WTC11 (cell line): ENCODE data around the gene DENND4A. TPM values are rescaled to one million over a fixed set of nuclear protein-coding genes. Genes with fewer than 3 reads are reported as not detected.

ENCODE experiments used
- ATAC-seq: fragments of 200-7000 bp; cut with Tn5 transposase; 2 replicates; pipeline ENCODE4 v1.10.0; 2021; ENCODE audit warnings: mild to moderate bottlenecking, moderate library complexity
- CTCF ChIA-PET: fragments of 300-600 bp; sonication (Branson Sonifier 250); formaldehyde crosslinking; loops from one replicate; lab custom pipeline; 2021; ENCODE audit warnings: antibody characterized with exemption; lab: Charles Lee
- POLR2A ChIA-PET: fragments of 350-600 bp; sonication (Branson Sonifier 250); formaldehyde crosslinking; loops from one replicate; lab custom pipeline; 2021; ENCODE audit warnings: antibody characterized with exemption; lab: Charles Lee
- DNase-seq: peaks from one replicate; pipeline ENCODE4 v3.0.0; 2021; ENCODE audit warnings: low spot score
- H3K27ac Mint-ChIP-seq: 2 replicates; pipeline ENCODE4 v1.8.0; 2021; ENCODE audit warnings: mixed read lengths
- H3K27me3 Mint-ChIP-seq: 2 replicates; pipeline ENCODE4 v1.8.0; 2021; ENCODE audit warnings: low read depth, mild to moderate bottlenecking, moderate library complexity, mixed read lengths
- H3K36me3 Mint-ChIP-seq: 2 replicates; pipeline ENCODE4 v1.8.0; 2021; ENCODE audit warnings: mixed read lengths
- H3K4me1 Mint-ChIP-seq: 2 replicates; pipeline ENCODE4 v1.8.0; 2022; ENCODE audit warnings: mixed read lengths
- H3K4me3 Mint-ChIP-seq: 2 replicates; pipeline ENCODE4 v1.8.0; 2021; ENCODE audit warnings: mild to moderate bottlenecking, moderate library complexity, mixed read lengths
- H3K9me3 Mint-ChIP-seq: 2 replicates; pipeline ENCODE4 v1.8.0; 2021; ENCODE audit warnings: mixed read lengths
- CDX4 ChIP-seq: fragments of 250-450 bp; sonication (Bioruptor Pico); IDR thresholded peaks from 2 replicates; pipeline ENCODE4 v1.9.0; 2021; ENCODE audit warnings: moderate library complexity, mild to moderate bottlenecking, inconsistent platforms, borderline replicate concordance
- EMX1 ChIP-seq: fragments of 250-450 bp; sonication (Bioruptor Pico); IDR thresholded peaks from 2 replicates; pipeline ENCODE4 v1.8.0; 2021; ENCODE audit warnings: mild to moderate bottlenecking
- ESRRA ChIP-seq: sonication (generic); formaldehyde crosslinking; IDR thresholded peaks from 2 replicates; pipeline ENCODE4 v1.8.1; 2022; ENCODE audit warnings: mild to moderate bottlenecking, missing genetic modification reagents, borderline replicate concordance
- ETV6 ChIP-seq: sonication (generic); formaldehyde crosslinking; IDR thresholded peaks from 2 replicates; pipeline ENCODE4 v1.8.1; 2022; ENCODE audit warnings: mild to moderate bottlenecking, missing genetic modification reagents
- FOXP1 ChIP-seq: sonication (generic); formaldehyde crosslinking; IDR thresholded peaks from 2 replicates; pipeline ENCODE4 v1.8.0; 2022; ENCODE audit warnings: missing genetic modification reagents, mild to moderate bottlenecking, moderate library complexity, borderline replicate concordance
- HMGA2 ChIP-seq: fragments of 250-450 bp; sonication (Bioruptor Pico); IDR thresholded peaks from 2 replicates; pipeline ENCODE4 v1.4.0; 2021; ENCODE audit warnings: mild to moderate bottlenecking, moderate library complexity
- JAZF1 ChIP-seq: fragments of 250-450 bp; sonication (Bioruptor Pico); IDR thresholded peaks from 2 replicates; pipeline ENCODE4 v1.9.0; 2021; ENCODE audit warnings: moderate library complexity, mild to moderate bottlenecking, inconsistent platforms
- KAT7 ChIP-seq: sonication (generic); formaldehyde crosslinking; IDR thresholded peaks from 2 replicates; pipeline ENCODE4 v1.8.1; 2023; ENCODE audit warnings: missing genetic modification reagents, mild to moderate bottlenecking, borderline replicate concordance
- NFATC4 ChIP-seq: fragments of 250-450 bp; sonication (Bioruptor Pico); IDR thresholded peaks from 2 replicates; pipeline ENCODE4 v1.9.0; 2021; ENCODE audit warnings: mild to moderate bottlenecking
- NFE2L1 ChIP-seq: sonication (generic); formaldehyde crosslinking; IDR thresholded peaks from 2 replicates; pipeline ENCODE4 v1.8.1; 2023; ENCODE audit warnings: missing genetic modification reagents
- OVOL2 ChIP-seq: fragments of 250-450 bp; sonication (Bioruptor Pico); IDR thresholded peaks from 2 replicates; pipeline ENCODE4 v1.9.0; 2021; ENCODE audit warnings: mild to moderate bottlenecking, borderline replicate concordance
- TCF7 ChIP-seq: sonication (generic); formaldehyde crosslinking; IDR thresholded peaks from 2 replicates; pipeline ENCODE4 v1.8.0; 2022; ENCODE audit warnings: mild to moderate bottlenecking, low read depth, missing genetic modification reagents, moderate library complexity
- TEAD1 ChIP-seq: sonication (generic); formaldehyde crosslinking; IDR thresholded peaks from 2 replicates; pipeline ENCODE4 v1.8.0; 2022; ENCODE audit warnings: mild to moderate bottlenecking, missing genetic modification reagents
- ZNF219 ChIP-seq: sonication (generic); formaldehyde crosslinking; IDR thresholded peaks from 2 replicates; pipeline ENCODE4 v1.8.0; 2023; ENCODE audit warnings: missing genetic modification reagents, mild to moderate bottlenecking, borderline replicate concordance
- ZNF423 ChIP-seq: fragments of 250-450 bp; sonication (Bioruptor Pico); IDR thresholded peaks from 2 replicates; pipeline ENCODE4 v2.1.2; 2022; ENCODE audit warnings: mild to moderate bottlenecking, moderate library complexity
- ZNF425 ChIP-seq: fragments of 250-450 bp; sonication (Bioruptor Pico); conservative IDR thresholded peaks from 2 replicates; pipeline ENCODE4 v1.9.0; 2021; ENCODE audit warnings: mild to moderate bottlenecking
- total RNA-seq: library from RNA; stranded (reverse); gene quantifications from 3 replicates; pipeline ENCODE4 v1.2.3, GENCODE V29; 2021
- TF ChIP-seq, protein P1 (sequence below): sonication (generic); formaldehyde crosslinking; IDR thresholded peaks from 2 replicates; pipeline ENCODE4 v1.8.0; 2023; ENCODE audit warnings: missing genetic modification reagents, mild to moderate bottlenecking, borderline replicate concordance
- TF ChIP-seq, protein P2 (sequence below): sonication (generic); formaldehyde crosslinking; IDR thresholded peaks from 2 replicates; pipeline ENCODE4 v1.8.1; 2022; ENCODE audit warnings: low read depth, missing genetic modification reagents, borderline replicate concordance
- TF ChIP-seq, protein P3 (sequence below): sonication (generic); formaldehyde crosslinking; conservative IDR thresholded peaks from 2 replicates; pipeline ENCODE4 v1.8.1; 2022; ENCODE audit warnings: mild to moderate bottlenecking, missing genetic modification reagents

DENND4A gene
- total RNA-seq, 1 experiment from 2014 or later: 5.7 TPM

DNA sequence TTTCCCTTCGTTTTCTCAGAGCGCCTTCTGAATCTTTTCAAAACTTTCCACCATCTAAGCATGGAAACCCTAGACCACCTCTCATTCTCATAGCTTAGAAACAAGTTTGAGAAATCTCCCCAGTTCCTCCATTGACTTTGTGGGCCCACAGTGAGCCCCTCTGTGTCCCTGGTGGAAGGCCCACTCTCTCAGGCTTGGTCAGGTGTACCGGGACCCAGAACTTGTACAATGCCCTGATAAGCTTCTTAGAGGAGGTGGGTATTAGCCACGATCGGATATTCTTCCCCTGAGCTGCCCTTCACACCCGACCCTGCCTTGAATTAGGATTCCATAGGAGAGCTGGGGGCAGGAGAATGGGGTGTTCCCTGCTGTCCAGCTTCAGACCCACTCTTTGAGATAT, 170.5 kb downstream of the DENND4A start, which contains the start of gene SLC24A1:
SLC24A1 (plus strand) TSS at position 301 of the 400 bp plus-strand sequence. CDS start 2,143 bp downstream, outside the sequence.
- Mint-ChIP-seq H3K9me3 (peaks cover 9% of the 10 kb centered on the region; the same call in 1 of the 2 replicates), H3K27ac (no peak within 1 kb of the TSS), H3K36me3 (no peaks in the 10 kb centered on the region), H3K4me1 (peaks cover 10% of the 10 kb centered on the region), H3K27me3 (no peaks in the 10 kb centered on the region), H3K4me3 (no peak within 1 kb of the TSS)
- ChIA-PET CTCF (interaction anchor here (1.3 to 1.8 kb wide), 2 partner anchors 11 to 17 kb away, joined by 4 to 5 read pairs; partner anchors contain the start of gene INTS14), POLR2A (interaction anchor here (1.0 kb wide), 1 partner anchor 247 kb away, joined by 3 read pairs; the partner anchor contains the start of gene RAB11A)
- no peak for TF ChIP-seq EMX1 (CRISPR knock-in tag)
- TF ChIP-seq NFE2L1 (CRISPR knock-in tag): no peak
- no peak for TF ChIP-seq KAT7 (CRISPR knock-in tag)
- no peak for TF ChIP-seq HMGA2
- no peak for TF ChIP-seq NFATC4 (CRISPR knock-in tag)
- no peak for TF ChIP-seq ZNF423 (CRISPR knock-in tag)
- no peak for TF ChIP-seq ETV6 (CRISPR knock-in tag)
- TF ChIP-seq, protein P1, sequence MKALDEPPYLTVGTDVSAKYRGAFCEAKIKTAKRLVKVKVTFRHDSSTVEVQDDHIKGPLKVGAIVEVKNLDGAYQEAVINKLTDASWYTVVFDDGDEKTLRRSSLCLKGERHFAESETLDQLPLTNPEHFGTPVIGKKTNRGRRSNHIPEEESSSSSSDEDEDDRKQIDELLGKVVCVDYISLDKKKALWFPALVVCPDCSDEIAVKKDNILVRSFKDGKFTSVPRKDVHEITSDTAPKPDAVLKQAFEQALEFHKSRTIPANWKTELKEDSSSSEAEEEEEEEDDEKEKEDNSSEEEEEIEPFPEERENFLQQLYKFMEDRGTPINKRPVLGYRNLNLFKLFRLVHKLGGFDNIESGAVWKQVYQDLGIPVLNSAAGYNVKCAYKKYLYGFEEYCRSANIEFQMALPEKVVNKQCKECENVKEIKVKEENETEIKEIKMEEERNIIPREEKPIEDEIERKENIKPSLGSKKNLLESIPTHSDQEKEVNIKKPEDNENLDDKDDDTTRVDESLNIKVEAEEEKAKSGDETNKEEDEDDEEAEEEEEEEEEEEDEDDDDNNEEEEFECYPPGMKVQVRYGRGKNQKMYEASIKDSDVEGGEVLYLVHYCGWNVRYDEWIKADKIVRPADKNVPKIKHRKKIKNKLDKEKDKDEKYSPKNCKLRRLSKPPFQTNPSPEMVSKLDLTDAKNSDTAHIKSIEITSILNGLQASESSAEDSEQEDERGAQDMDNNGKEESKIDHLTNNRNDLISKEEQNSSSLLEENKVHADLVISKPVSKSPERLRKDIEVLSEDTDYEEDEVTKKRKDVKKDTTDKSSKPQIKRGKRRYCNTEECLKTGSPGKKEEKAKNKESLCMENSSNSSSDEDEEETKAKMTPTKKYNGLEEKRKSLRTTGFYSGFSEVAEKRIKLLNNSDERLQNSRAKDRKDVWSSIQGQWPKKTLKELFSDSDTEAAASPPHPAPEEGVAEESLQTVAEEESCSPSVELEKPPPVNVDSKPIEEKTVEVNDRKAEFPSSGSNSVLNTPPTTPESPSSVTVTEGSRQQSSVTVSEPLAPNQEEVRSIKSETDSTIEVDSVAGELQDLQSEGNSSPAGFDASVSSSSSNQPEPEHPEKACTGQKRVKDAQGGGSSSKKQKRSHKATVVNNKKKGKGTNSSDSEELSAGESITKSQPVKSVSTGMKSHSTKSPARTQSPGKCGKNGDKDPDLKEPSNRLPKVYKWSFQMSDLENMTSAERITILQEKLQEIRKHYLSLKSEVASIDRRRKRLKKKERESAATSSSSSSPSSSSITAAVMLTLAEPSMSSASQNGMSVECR (CRISPR knock-in tag): no peak
- TF ChIP-seq, protein P2, sequence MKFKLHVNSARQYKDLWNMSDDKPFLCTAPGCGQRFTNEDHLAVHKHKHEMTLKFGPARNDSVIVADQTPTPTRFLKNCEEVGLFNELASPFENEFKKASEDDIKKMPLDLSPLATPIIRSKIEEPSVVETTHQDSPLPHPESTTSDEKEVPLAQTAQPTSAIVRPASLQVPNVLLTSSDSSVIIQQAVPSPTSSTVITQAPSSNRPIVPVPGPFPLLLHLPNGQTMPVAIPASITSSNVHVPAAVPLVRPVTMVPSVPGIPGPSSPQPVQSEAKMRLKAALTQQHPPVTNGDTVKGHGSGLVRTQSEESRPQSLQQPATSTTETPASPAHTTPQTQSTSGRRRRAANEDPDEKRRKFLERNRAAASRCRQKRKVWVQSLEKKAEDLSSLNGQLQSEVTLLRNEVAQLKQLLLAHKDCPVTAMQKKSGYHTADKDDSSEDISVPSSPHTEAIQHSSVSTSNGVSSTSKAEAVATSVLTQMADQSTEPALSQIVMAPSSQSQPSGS (CRISPR knock-in tag): no peak
- no peak for TF ChIP-seq CDX4
- no peak for TF ChIP-seq JAZF1 (CRISPR knock-in tag)
- TF ChIP-seq ZNF219 (CRISPR knock-in tag): no peak
- no peak for TF ChIP-seq ZNF425
- no peak for TF ChIP-seq ESRRA (CRISPR knock-in tag)
- TF ChIP-seq, protein P3, sequence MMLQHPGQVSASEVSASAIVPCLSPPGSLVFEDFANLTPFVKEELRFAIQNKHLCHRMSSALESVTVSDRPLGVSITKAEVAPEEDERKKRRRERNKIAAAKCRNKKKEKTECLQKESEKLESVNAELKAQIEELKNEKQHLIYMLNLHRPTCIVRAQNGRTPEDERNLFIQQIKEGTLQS: no peak
- no peak for DNase-seq
- ATAC-seq: no peak

GRCh38 chr15:65620833-65621232, 171.3 kb downstream of the DENND4A start:
- TF ChIP-seq, protein P3: no peak
- no peak for TF ChIP-seq TEAD1 (CRISPR knock-in tag)
- no peak for TF ChIP-seq TCF7 (CRISPR knock-in tag)
- TF ChIP-seq FOXP1: no peak
- no peak for TF ChIP-seq OVOL2 (CRISPR knock-in tag)
- TF ChIP-seq, all 79 proteins: peak for 0
- Mint-ChIP-seq H3K9me3 (peaks cover 13% of the 10 kb centered on the region), H3K4me3 (no peak overlapping the region), H3K36me3 (no peaks in the 10 kb centered on the region), H3K4me1 (peaks cover 10% of the 10 kb centered on the region), H3K27ac (no peak overlapping the region), H3K27me3 (no peaks in the 10 kb centered on the region)
- no peak for ATAC-seq
- POLR2A ChIA-PET: interaction anchor here (1.0 kb wide), 1 partner anchor 248 kb away, joined by 3 read pairs; the partner anchor contains the start of gene RAB11A
- CTCF ChIA-PET: interaction anchor here (1.3 to 1.8 kb wide), 2 partner anchors 10 to 17 kb away, joined by 4 to 5 read pairs; partner anchors contain the start of gene INTS14
- DNase-seq: no peak
